GM18858 (cell line): ENCODE results near the gene PSMB11.
"Not testable (repeated sequence)": the region's sequence is repeated elsewhere in the genome, so short reads cannot be mapped to it uniquely, and the experiment has no call there.

Source experiments
- ATAC-seq: cut with Tn5 transposase; IDR thresholded peaks from one replicate; pipeline ENCODE4 v1.9.1; 2021; ENCODE audit not compliant: unreplicated experiment

PSMB11 gene, protein sequence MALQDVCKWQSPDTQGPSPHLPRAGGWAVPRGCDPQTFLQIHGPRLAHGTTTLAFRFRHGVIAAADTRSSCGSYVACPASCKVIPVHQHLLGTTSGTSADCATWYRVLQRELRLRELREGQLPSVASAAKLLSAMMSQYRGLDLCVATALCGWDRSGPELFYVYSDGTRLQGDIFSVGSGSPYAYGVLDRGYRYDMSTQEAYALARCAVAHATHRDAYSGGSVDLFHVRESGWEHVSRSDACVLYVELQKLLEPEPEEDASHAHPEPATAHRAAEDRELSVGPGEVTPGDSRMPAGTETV

GRCh38 chr14:23042162-23042965 is at the start of gene PSMB11:
TSS of gene PSMB11 (plus strand) at chr14:23042212. CDS start at chr14:23042226, 14 bp downstream.
- no peak for ATAC-seq

DNA sequence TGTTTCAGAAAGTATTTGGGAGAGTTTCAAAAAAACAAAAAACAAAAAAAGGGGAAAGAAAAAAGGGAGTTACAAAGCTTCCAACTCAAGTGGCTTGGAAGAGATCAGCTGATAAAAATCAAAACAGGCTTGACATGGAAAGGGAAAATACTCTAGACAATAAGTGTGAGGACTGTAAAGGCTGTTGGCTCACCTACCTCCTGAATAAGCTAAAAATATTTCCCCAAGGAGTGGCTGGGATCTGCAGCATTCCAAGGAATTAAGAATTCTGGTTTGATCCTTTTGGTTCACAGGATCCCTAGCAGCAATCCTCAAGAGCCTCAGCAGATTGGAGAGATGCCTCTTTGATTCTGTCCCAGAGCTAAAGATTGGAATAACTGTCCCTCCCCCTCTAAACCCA is 48.5 kb upstream of the PSMB11 start:
- no peak for ATAC-seq

- ATAC-seq: no peak
Observed at GRCh38 chr14:22994762-22995275, 47.2 kb upstream of the PSMB11 start.

GRCh38 chr14:22995889-22996625 is 46.0 kb upstream of the PSMB11 start:
- no peak for ATAC-seq

DNA sequence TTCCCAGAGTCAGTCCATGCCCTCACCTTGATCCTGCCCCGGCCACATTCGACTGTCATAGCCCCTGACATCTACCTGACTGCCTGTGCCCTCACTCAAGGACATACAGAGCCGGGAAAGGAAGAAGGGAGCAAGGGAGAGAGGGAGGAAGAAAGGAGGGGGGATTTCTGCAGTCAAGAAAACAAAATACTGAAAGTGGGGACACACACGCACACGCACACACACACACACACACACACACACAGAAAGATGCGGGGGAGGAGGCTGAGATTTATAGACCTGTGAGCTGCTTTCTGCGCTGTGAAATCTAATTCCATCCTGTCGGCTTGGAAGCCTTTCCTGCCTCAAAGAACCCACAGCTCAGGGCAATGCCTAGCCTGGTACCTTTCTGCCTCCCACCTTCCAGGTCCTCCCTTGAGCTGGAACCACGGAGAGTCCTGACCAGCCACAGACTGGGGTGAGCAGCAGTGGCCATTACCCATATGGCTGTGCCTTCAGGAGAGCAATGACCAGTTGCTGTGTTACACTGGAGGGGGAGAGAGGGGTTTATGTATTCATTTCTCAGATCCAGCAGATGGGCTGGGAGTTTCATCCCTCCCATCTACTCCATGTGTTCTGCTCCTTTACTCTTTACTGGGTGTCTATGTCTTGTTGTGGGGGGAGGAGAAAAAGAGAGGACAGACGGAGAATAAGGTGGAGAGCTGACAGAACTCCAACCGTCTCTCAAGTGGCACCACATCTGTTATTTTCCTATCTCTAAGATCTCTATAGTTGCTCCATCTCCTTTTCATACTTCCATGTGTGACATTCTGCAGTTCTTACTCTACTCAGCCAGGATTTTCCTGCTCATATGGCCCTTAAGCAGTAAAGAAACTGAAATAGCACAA is 45.0 kb upstream of the PSMB11 start:
- no peak for ATAC-seq

DNA sequence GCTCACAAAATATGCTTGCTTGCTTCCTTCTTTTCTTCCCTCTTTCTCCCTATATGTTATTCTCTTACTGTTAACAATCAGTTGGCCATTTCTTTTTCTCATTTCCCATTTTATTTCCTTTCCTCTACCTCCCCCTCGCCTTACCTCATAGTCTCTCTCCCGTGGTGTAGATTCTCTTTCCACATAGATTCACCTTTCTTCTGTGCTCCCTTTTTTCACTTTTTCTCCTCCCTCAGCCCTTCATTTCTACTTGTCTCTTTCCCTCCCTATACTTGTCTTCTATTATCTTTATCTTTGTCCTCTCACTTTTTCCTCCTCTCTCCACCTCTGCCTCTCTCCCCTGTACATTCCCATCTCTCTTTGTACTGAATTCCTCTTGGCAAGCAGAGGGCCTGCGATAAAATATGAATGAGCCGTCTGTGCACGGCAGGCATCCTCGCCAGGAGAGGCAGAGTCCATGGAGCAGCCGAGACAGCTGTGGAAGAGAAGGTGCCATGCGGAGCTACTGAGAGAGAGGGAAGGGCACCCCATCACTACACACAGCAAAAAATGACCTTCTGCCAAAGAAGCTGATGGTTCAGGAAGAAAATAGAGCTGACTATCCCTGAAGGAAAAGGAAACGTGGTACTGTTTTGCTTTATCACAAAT is 44.2 kb upstream of the PSMB11 start:
- ATAC-seq: no peak

DNA sequence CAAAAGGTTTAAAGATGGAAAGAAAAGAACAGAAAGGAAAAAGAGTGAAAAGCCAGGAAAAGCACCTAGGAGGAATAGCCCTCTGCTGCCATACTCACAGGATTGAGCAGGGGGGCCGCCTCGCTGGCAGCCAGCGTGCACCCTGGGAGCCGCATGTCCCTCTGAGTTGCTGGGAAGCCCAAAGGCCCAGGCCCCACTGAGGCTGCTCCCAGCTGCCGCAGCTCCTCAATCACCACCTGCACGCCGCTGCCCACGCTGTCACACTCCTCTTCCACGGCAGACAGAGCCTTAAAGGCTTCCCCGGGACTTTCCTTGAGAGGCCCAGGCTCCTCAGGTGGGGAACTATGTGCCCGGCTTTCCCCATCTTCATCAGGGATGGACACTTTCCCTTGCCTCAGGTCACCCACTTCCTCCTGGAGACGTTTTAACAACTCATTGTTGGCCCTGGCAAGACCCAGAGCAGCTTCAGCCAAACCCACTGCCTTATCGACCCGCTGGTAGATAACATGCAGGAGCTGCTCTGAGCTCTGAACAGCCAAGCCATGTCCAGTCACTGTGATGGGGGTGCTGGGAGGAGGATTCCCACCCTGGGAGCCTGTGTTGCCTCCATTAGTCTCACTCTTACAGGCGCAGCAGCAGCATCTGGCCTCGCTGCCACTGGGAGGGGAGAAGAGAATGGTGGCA is 43.5 kb upstream of the PSMB11 start:
- ATAC-seq: no peak

DNA sequence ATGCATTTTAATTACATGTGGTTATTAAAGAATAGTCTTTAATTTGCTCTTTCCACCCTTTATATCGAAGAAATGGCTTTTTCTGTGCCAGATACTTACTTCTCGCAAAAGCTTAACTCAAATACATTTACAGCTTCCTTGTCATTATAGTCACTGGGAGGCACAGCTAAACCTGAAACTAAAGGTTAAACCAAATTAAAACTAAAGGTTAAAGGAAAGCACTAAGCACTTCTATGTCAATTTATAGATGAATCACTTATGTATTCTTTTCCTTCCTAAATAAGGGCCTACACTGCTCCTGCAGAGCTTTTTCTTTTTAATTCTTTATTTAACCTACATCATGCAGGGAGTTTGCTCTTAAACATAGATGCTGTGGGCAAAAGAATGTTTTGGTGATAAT is 41.2 kb upstream of the PSMB11 start:
- no peak for ATAC-seq

GRCh38 chr14:23002592-23002991 is 39.4 kb upstream of the PSMB11 start:
- no peak for ATAC-seq

- not testable (repeated sequence) for ATAC-seq
Observed at GRCh38 chr14:23004274-23004673, 37.7 kb upstream of the PSMB11 start.

DNA sequence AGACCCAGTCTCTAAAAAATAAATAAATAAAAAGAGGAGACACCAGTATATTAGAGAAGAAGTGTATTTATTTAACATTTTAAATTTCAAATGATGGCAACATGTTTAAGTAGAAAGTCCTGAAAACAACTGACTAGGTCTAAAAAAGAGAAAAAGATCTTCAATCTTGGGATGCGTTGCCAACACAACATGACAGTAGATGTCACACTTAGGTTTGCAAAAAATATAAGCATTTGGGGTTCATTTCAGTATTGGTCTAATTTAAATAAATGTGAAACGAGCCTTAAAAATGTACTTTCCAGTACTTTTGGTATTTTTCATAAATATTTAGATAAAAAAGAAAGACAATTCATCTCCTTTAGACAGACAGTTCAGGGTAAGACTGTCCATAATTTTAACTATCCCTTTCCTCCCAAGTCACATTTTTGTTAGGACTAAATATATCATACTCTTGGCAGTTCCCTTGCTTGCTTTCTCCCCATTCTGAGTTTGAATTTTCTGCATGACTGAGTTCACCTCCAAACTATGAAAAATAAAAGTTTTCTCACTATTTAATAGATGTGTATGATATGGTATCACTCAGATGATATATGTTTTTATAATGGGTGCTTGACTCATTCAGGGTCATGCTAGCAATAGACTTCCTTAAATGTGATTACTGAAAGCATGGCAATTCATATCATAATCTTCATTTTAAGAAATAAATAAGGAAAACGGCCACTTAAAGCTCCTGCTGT is 36.4 kb upstream of the PSMB11 start:
- ATAC-seq: no peak

- no peak for ATAC-seq
Observed at GRCh38 chr14:23006188-23006534, 35.9 kb upstream of the PSMB11 start.

DNA sequence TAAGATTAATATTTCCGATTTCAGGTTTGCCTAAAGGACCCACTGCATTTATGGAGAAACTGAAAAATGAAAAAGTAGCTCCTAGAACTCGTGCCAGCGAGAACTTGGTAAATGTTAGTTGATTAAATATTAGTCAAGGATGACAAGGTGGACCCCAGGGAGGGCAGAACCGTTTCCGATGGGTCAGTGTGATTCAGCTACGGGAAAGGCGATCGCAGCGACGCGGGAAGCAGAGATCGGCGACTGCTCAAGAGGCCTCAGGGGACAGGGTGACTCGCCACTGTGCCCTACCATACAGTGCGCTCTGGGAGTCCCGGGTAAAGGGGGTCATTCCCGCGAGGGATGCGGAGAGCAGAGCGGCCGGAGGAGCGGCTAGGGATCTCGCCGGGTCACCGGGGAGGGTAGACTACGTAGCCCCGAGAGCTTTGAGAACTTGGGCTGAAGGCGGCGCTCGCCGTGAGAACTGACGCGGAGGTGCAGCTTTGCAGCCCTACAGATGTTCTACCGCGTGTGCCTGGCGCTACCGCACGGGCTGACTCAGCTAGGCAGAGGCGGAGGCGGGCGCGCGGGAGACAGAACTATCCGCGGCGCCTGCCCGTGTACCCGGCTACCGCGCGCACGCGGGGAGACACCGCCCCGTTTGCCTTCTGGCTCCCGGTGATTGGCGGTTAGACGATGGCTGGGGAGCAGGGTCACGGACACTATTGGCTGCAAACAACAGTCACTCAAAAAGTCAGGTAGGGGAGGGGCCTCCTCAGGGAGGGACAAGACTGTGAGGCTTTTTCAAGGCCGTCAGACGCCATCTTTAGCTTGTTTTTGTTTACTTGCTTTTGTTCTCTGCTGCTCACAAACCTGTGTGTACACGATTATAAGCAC is 35.2 kb upstream of the PSMB11 start:
- peak; percentile 91 for ATAC-seq

DNA sequence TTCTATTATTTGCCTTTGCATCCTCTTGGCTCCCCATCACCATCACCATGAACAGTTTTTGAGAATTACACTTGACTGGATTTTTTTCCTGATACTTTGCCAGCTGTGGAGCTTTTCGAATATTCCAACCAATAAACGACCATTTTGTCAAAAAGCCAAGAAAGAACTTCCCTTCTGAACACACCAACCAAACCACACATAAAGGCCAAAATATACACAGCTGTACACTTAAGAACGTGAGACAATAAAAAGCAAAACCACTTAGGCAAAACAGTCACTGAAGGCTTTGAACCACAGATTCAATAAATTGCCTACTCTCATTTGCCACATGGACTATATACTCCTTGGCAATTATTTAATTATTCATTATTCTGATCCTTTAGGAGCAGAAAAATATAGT is 33.2 kb upstream of the PSMB11 start:
- ATAC-seq: no peak

GRCh38 chr14:23009483-23009938 is 32.5 kb upstream of the PSMB11 start:
- no peak for ATAC-seq

GRCh38 chr14:23009939-23010726 is 31.9 kb upstream of the PSMB11 start, which contains the start of gene C14orf93:
TSS of gene C14orf93 (minus strand) at chr14:23010143. CDS start at chr14:22999023, 11,120 bp downstream.
- ATAC-seq: no peak
